Bronchial epithelial cell (primary cell): ENCODE results near the gene SLC25A3. TPM values are rescaled to one million over a fixed set of nuclear protein-coding genes. Genes with fewer than 3 reads are reported as not detected.
A peak's percentile ranks its signal among the peaks of the same experiment; 100 is the strongest.
"Not testable (repeated sequence)": the region's sequence is repeated elsewhere in the genome, so short reads cannot be mapped to it uniquely, and the experiment has no call there.

Experiments
- DNase-seq: peaks from one replicate; pipeline ENCODE4 v3.0.0-alpha.2; 2010; ENCODE audit warnings: low read depth
- FAIRE-seq: peaks from 2 replicates; lab custom pipeline; 2011; peaks lifted over from hg19 to GRCh38; lab: Jason Lieb, UNC
- H3K27me3 ChIP-seq: 2 replicates; pipeline ENCODE4 v1.5.1; 2011; ENCODE audit warnings: low read length; ENCODE audit not compliant: control insufficient read depth, insufficient read depth
- H3K36me3 ChIP-seq: 2 replicates; pipeline ENCODE4 v1.5.1; 2011; ENCODE audit warnings: low read length; ENCODE audit not compliant: control insufficient read depth, insufficient read depth
- H3K4me3 ChIP-seq: 2 replicates; pipeline ENCODE4 v1.5.1; 2011; ENCODE audit warnings: mild to moderate bottlenecking, low read depth, low read length, control low read depth
- CTCF ChIP-seq: IDR thresholded peaks from 2 replicates; pipeline ENCODE4 v1.5.1; 2011; ENCODE audit warnings: mild to moderate bottlenecking, moderate library complexity, low read length, control low read depth, inconsistent platforms; ENCODE audit not compliant: insufficient read depth, severe bottlenecking
- total RNA-seq: library from RNA; depleted of rRNA; stranded (reverse); fragments of >200 nt; gene quantifications from 2 replicates; pipeline ENCODE4 v1.2.1, GENCODE V29; 2014

SLC25A3 gene
- total RNA-seq, 1 donor from 2014 or later: 786 TPM

- FAIRE-seq (no peak), DNase-seq (peak; percentile 20)
- Histone ChIP-seq H3K27me3 (no peaks in the 10 kb centered on the region), H3K4me3 (no peak overlapping the region), H3K36me3 (no peaks in the 10 kb centered on the region)
- no peak for TF ChIP-seq CTCF
Observed at GRCh38 chr12:98618952-98619351, 25.5 kb downstream of the SLC25A3 start.

GRCh38 chr12:98635657-98636323, 42.3 kb downstream of the SLC25A3 start:
- Histone ChIP-seq H3K27me3 (no peaks in the 10 kb centered on the region), H3K4me3 (no peak overlapping the region), H3K36me3 (no peaks in the 10 kb centered on the region)
- TF ChIP-seq CTCF: no peak
- DNase-seq (peak; percentile 95), FAIRE-seq (peak; percentile 40)

GRCh38 chr12:98637068-98637467, 43.6 kb downstream of the SLC25A3 start:
- Histone ChIP-seq H3K27me3 (no peaks in the 10 kb centered on the region), H3K4me3 (no peak overlapping the region), H3K36me3 (no peaks in the 10 kb centered on the region)
- DNase-seq (no peak), FAIRE-seq (no peak)
- no peak for TF ChIP-seq CTCF

- FAIRE-seq: no peak
- Histone ChIP-seq H3K36me3 (no peaks in the 10 kb centered on the region), H3K27me3 (no peaks in the 10 kb centered on the region), H3K4me3 (no peak overlapping the region)
- no peak for TF ChIP-seq CTCF
- no peak for DNase-seq
Observed at GRCh38 chr12:98638009-98638408, 44.5 kb downstream of the SLC25A3 start.

- no peak for FAIRE-seq
- H3K36me3 ChIP-seq: no peaks in the 10 kb centered on the region
- H3K27me3 ChIP-seq: no peaks in the 10 kb centered on the region
- no peak overlapping the region for H3K4me3 ChIP-seq
- DNase-seq: no peak
- no peak for TF ChIP-seq CTCF
Observed at GRCh38 chr12:98639491-98639890, 46.0 kb downstream of the SLC25A3 start.

GRCh38 chr12:98642801-98643200, 49.3 kb downstream of the SLC25A3 start:
- not testable (repeated sequence) for DNase-seq, H3K27me3 ChIP-seq, H3K36me3 ChIP-seq, FAIRE-seq, H3K4me3 ChIP-seq
